Trophoblast cell (in vitro differentiated cells and primary cell): Measurements from ENCODE around the gene ZNF586.

Experiments used
- DNase-seq, 2 donors: peaks; one replicate each; pipeline ENCODE4 v3.0.0-alpha.2; 2016
- H2AFZ ChIP-seq: 2 replicates; pipeline ENCODE4 v1.6.1; 2013; ENCODE audit warnings: low read length, moderate library complexity, mild to moderate bottlenecking; ENCODE audit not compliant: insufficient read depth, poor library complexity
- H2AK5ac ChIP-seq: 2 replicates; pipeline ENCODE4 v1.6.1; 2013; ENCODE audit warnings: mild to moderate bottlenecking, low read length
- H2BK120ac ChIP-seq: 2 replicates; pipeline ENCODE4 v1.6.1; 2013; ENCODE audit warnings: low read length, mild to moderate bottlenecking, moderate library complexity; ENCODE audit not compliant: insufficient read depth, poor library complexity
- H2BK12ac ChIP-seq: 2 replicates; pipeline ENCODE4 v1.6.1; 2013; ENCODE audit warnings: mild to moderate bottlenecking, low read length, moderate library complexity
- H2BK5ac ChIP-seq: 2 replicates; pipeline ENCODE4 v1.6.1; 2013; ENCODE audit warnings: low read length, low read depth, moderate library complexity, mild to moderate bottlenecking; ENCODE audit not compliant: poor library complexity
- H3K14ac ChIP-seq: 2 replicates; pipeline ENCODE4 v1.6.1; 2013; ENCODE audit warnings: mild to moderate bottlenecking, low read length
- H3K18ac ChIP-seq: 2 replicates; pipeline ENCODE4 v1.6.1; 2013; ENCODE audit warnings: mild to moderate bottlenecking, low read length
- H3K23ac ChIP-seq: 2 replicates; pipeline ENCODE4 v1.6.1; 2013; ENCODE audit warnings: low read length
- H3K27ac ChIP-seq: 2 replicates; pipeline ENCODE4 v1.5.1; 2013; ENCODE audit warnings: low read depth, mild to moderate bottlenecking, inconsistent platforms, low read length, moderate library complexity
- H3K27me3 ChIP-seq: 2 replicates; pipeline ENCODE4 v1.6.1; 2013; ENCODE audit warnings: inconsistent platforms, mild to moderate bottlenecking, low read length, moderate library complexity; ENCODE audit not compliant: insufficient read depth
- H3K36me3 ChIP-seq, 2 experiments: 1 replicate in 1 of 2; 2 replicates in 1 of 2; pipeline ENCODE4 v1.6.1; 2013; ENCODE audit warnings: low read length in 2 of 2, mild to moderate bottlenecking in 2 of 2, moderate library complexity in 1 of 2; ENCODE audit not compliant: insufficient read depth in 2 of 2, control insufficient read depth in 1 of 2
- H3K4ac ChIP-seq: 2 replicates; pipeline ENCODE4 v1.6.1; 2013; ENCODE audit warnings: low read depth, mild to moderate bottlenecking, low read length, moderate library complexity
- H3K4me1 ChIP-seq, 2 experiments: 1 replicate in 1 of 2; 2 replicates in 1 of 2; pipeline ENCODE4 v1.6.1; 2013; ENCODE audit warnings: low read length in 2 of 2, mild to moderate bottlenecking in 2 of 2, moderate library complexity in 1 of 2; ENCODE audit not compliant: insufficient read depth in 2 of 2, control insufficient read depth in 1 of 2
- H3K4me2 ChIP-seq: 2 replicates; pipeline ENCODE4 v1.6.1; 2013; ENCODE audit warnings: inconsistent platforms, mild to moderate bottlenecking, low read length, moderate library complexity
- H3K4me3 ChIP-seq: 2 replicates; pipeline ENCODE4 v1.5.1; 2013; ENCODE audit warnings: mild to moderate bottlenecking, low read depth, low read length, inconsistent platforms
- H3K79me1 ChIP-seq: one replicate; pipeline ENCODE4 v1.6.1; 2013; ENCODE audit warnings: low read length
- H3K79me2 ChIP-seq: 2 replicates; pipeline ENCODE4 v1.6.1; 2013; ENCODE audit warnings: low read length, mild to moderate bottlenecking; ENCODE audit not compliant: control insufficient read depth, insufficient read depth, poor library complexity
- H3K9ac ChIP-seq: 2 replicates; pipeline ENCODE4 v1.6.1; 2013; ENCODE audit warnings: mild to moderate bottlenecking, low read length
- H3K9me3 ChIP-seq: 2 replicates; pipeline ENCODE4 v1.6.1; 2013; ENCODE audit warnings: low read depth, mild to moderate bottlenecking, control low read depth, inconsistent platforms, low read length; ENCODE audit not compliant: insufficient read depth
- H4K12ac ChIP-seq: 2 replicates; pipeline ENCODE4 v1.6.1; 2013; ENCODE audit warnings: low read depth, mild to moderate bottlenecking, low read length, moderate library complexity
- H4K8ac ChIP-seq: 2 replicates; pipeline ENCODE4 v1.6.1; 2013; ENCODE audit warnings: low read depth, mild to moderate bottlenecking, low read length, moderate library complexity
- H4K91ac ChIP-seq: one replicate; pipeline ENCODE4 v1.6.1; 2013; ENCODE audit warnings: low read depth, mild to moderate bottlenecking, low read length, moderate library complexity
- WGBS: extraction: QIAGEN DNeasy Blood & Tissue Kit; methylation state at CpG from one replicate; pipeline ENCODE4 v1.1.7; 2013; ENCODE audit warnings: missing lambda C conversion rate; ENCODE audit not compliant: insufficient read length, insufficient coverage; ENCODE audit errors: extremely low coverage; 5-methylcytosine and 5-hydroxymethylcytosine counted together

The ZNF586 gene

GRCh38 chr19:57815247-57816075, 46.0 kb downstream of the ZNF586 start:
- peak overlapping the region; percentile 81 for H4K8ac ChIP-seq
- H3K18ac ChIP-seq, result peak overlapping the region; percentile 87
- no CpG with 5 or more reads among the region's 17 CpGs for WGBS
- peaks cover 11% of the 10 kb centered on the region in 2 experiments for H3K36me3 ChIP-seq
- peak overlapping the region; percentile 59 for H2AK5ac ChIP-seq
- no peak overlapping the region for H3K23ac ChIP-seq
- H3K4me2 ChIP-seq, result peak overlapping the region; percentile 53
- H3K14ac ChIP-seq, result peak overlapping the region; percentile 89
- H3K27me3 ChIP-seq, result no peaks in the 10 kb centered on the region
- peak; percentile 78 to 85 for DNase-seq
- H3K4me3 ChIP-seq, result no peak overlapping the region
- no peak overlapping the region for H3K9ac ChIP-seq
- H3K4ac ChIP-seq, result peak overlapping the region; percentile 77
- peak overlapping the region; percentile 95 for H4K91ac ChIP-seq
- peak overlapping the region; percentile 90 for H4K12ac ChIP-seq
- H2BK5ac ChIP-seq, result peak overlapping the region; percentile 95
- H2AFZ ChIP-seq, result peak overlapping the region; percentile 56
- peaks cover 23 to 32% of the 10 kb centered on the region in 2 experiments for H3K4me1 ChIP-seq
- H3K27ac ChIP-seq, result peak overlapping the region; percentile 94
- H2BK12ac ChIP-seq, result peak overlapping the region; percentile 85
- peaks cover 27% of the 10 kb centered on the region for H3K79me1 ChIP-seq
- no peaks in the 10 kb centered on the region for H3K9me3 ChIP-seq
- peaks cover 16% of the 10 kb centered on the region for H3K79me2 ChIP-seq
- H2BK120ac ChIP-seq, result peak overlapping the region; percentile 93

GRCh38 chr19:57816652-57817051, 47.2 kb downstream of the ZNF586 start:
- no peak overlapping the region for H3K14ac ChIP-seq
- H2BK12ac ChIP-seq, result peak overlapping the region; percentile 43
- WGBS, result no CpG with 5 or more reads among the region's 7 CpGs
- no peak overlapping the region for H4K8ac ChIP-seq
- no peaks in the 10 kb centered on the region for H3K9me3 ChIP-seq
- no peaks in the 10 kb centered on the region for H3K27me3 ChIP-seq
- peak overlapping the region; percentile 80 for H4K91ac ChIP-seq
- no peak overlapping the region for H4K12ac ChIP-seq
- peaks cover 19% of the 10 kb centered on the region for H3K79me2 ChIP-seq
- no peak overlapping the region for H3K23ac ChIP-seq
- no peak overlapping the region for H3K9ac ChIP-seq
- DNase-seq, result peak; percentile 58 to 80
- H3K18ac ChIP-seq, result peak overlapping the region; percentile 69
- H2AK5ac ChIP-seq, result peak overlapping the region; percentile 71
- H2AFZ ChIP-seq, result no peak overlapping the region
- peak overlapping the region; percentile 50 for H3K4ac ChIP-seq
- peaks cover 24 to 34% of the 10 kb centered on the region in 2 experiments for H3K4me1 ChIP-seq
- peak overlapping the region; percentile 47 for H2BK5ac ChIP-seq
- no peak overlapping the region for H3K4me3 ChIP-seq
- H2BK120ac ChIP-seq, result peak overlapping the region; percentile 43
- H3K36me3 ChIP-seq, result peaks cover 5 to 10% of the 10 kb centered on the region in 2 experiments
- H3K79me1 ChIP-seq, result peaks cover 27% of the 10 kb centered on the region
- peak overlapping the region; percentile 57 for H3K27ac ChIP-seq
- H3K4me2 ChIP-seq, result no peak overlapping the region

GRCh38 chr19:57817976-57818375, 48.5 kb downstream of the ZNF586 start:
- peak overlapping the region; percentile 55 for H3K14ac ChIP-seq
- peaks cover 19% of the 10 kb centered on the region for H3K79me2 ChIP-seq
- no peak overlapping the region for H3K4me2 ChIP-seq
- peak overlapping the region; percentile 90 for H2AK5ac ChIP-seq
- peak overlapping the region; percentile 24 for H2BK120ac ChIP-seq
- no peak overlapping the region for H2AFZ ChIP-seq
- H3K18ac ChIP-seq, result peak overlapping the region; percentile 46
- no peaks in the 10 kb centered on the region for H3K27me3 ChIP-seq
- H3K9ac ChIP-seq, result no peak overlapping the region
- no CpG with 5 or more reads among the region's 14 CpGs for WGBS
- H3K4me3 ChIP-seq, result no peak overlapping the region
- H4K91ac ChIP-seq, result peak overlapping the region; percentile 43
- no peak for DNase-seq
- H2BK5ac ChIP-seq, result no peak overlapping the region
- no peak overlapping the region for H4K12ac ChIP-seq
- H3K27ac ChIP-seq, result peak overlapping the region; percentile 50
- peaks cover 1 to 2% of the 10 kb centered on the region in 2 experiments for H3K36me3 ChIP-seq
- H4K8ac ChIP-seq, result peak overlapping the region; percentile 69
- H2BK12ac ChIP-seq, result no peak overlapping the region
- H3K4ac ChIP-seq, result peak overlapping the region; percentile 27
- H3K9me3 ChIP-seq, result no peaks in the 10 kb centered on the region
- no peak overlapping the region for H3K23ac ChIP-seq
- H3K79me1 ChIP-seq, result peaks cover 27% of the 10 kb centered on the region
- H3K4me1 ChIP-seq, result peaks cover 20 to 29% of the 10 kb centered on the region in 2 experiments

GRCh38 chr19:57818378-57818777, 48.9 kb downstream of the ZNF586 start:
- Histone ChIP-seq H3K23ac (no peak overlapping the region), H3K4me2 (no peak overlapping the region), H2AFZ (no peak overlapping the region), H3K4me1 (peaks cover 18 to 27% of the 10 kb centered on the region in 2 experiments), H3K36me3 (no peaks in the 10 kb centered on the region), H3K9ac (no peak overlapping the region), H3K79me1 (peaks cover 27% of the 10 kb centered on the region), H3K4ac (peak overlapping the region; percentile 35), H3K18ac (no peak overlapping the region), H3K4me3 (no peak overlapping the region), H4K91ac (peak overlapping the region; percentile 43), H3K27ac (peak overlapping the region; percentile 50), H2BK120ac (peak overlapping the region; percentile 24), H2BK12ac (no peak overlapping the region), H3K27me3 (no peaks in the 10 kb centered on the region), H2BK5ac (no peak overlapping the region), H3K9me3 (no peaks in the 10 kb centered on the region), H4K12ac (no peak overlapping the region), H3K79me2 (peaks cover 19% of the 10 kb centered on the region), H2AK5ac (no peak overlapping the region), H3K14ac (peak overlapping the region; percentile 55), H4K8ac (peak overlapping the region; percentile 69)
- DNase-seq, result peak in 1 of 2 donors; percentile 28
- no CpG with 5 or more reads among the region's 7 CpGs for WGBS
